H1 (cell line): Measurements from ENCODE around the gene CD14. TPM values are rescaled to one million over a fixed set of nuclear protein-coding genes. Genes with fewer than 3 reads are reported as not detected.

ENCODE experiments used
- CTCF ChIA-PET: fragments of 300-600 bp; sonication (Branson Sonifier 250); formaldehyde crosslinking; loops from one replicate; lab custom pipeline; 2021; ENCODE audit not compliant: partially characterized antibody; lab: Charles Lee
- POLR2A ChIA-PET: fragments of 300-600 bp; sonication (Branson Sonifier 250); formaldehyde crosslinking; loops from one replicate; lab custom pipeline; 2021; ENCODE audit warnings: inconsistent platforms; ENCODE audit not compliant: partially characterized antibody; lab: Charles Lee
- DNase-seq, 2 experiments: peaks; one replicate each; pipeline versions ENCODE4 v3.0.0 to v3.0.0-alpha.2; 2010 to 2022; ENCODE audit warnings: low spot score in 2 of 2, low read depth in 1 of 2, mixed read lengths in 1 of 2
- FAIRE-seq: peaks from 2 replicates; lab custom pipeline; 2011; peaks lifted over from hg19 to GRCh38; lab: Jason Lieb, UNC
- H2AFZ ChIP-seq: 2 replicates; pipeline ENCODE4 v1.8.1; 2012; ENCODE audit warnings: low read length, inconsistent platforms
- H2AK5ac ChIP-seq: 2 replicates; pipeline ENCODE4 v1.6.1; 2013; ENCODE audit warnings: low read depth, low read length
- H2BK120ac ChIP-seq: replicated peaks from 2 replicates; pipeline ENCODE3; 2013; ENCODE audit warnings: low read depth, low read length, inconsistent platforms
- H2BK12ac ChIP-seq: 2 replicates; pipeline ENCODE4 v1.6.1; 2013; ENCODE audit warnings: low read depth, low read length
- H2BK15ac ChIP-seq: 2 replicates; pipeline ENCODE4 v1.6.1; 2013; ENCODE audit warnings: low read length
- H2BK20ac ChIP-seq: 2 replicates; pipeline ENCODE4 v1.6.1; 2013; ENCODE audit warnings: low read length
- H2BK5ac ChIP-seq: 2 replicates; pipeline ENCODE4 v1.6.1; 2013; ENCODE audit warnings: low read depth, low read length
- H3K14ac ChIP-seq: 2 replicates; pipeline ENCODE4 v1.6.1; 2013; ENCODE audit warnings: inconsistent platforms; ENCODE audit not compliant: insufficient read length
- H3K18ac ChIP-seq: 2 replicates; pipeline ENCODE4 v1.6.1; 2013; ENCODE audit warnings: low read length; ENCODE audit errors: extremely low read depth
- H3K23ac ChIP-seq: 2 replicates; pipeline ENCODE4 v1.6.1; 2013; ENCODE audit warnings: inconsistent platforms; ENCODE audit not compliant: insufficient read length
- H3K23me2 ChIP-seq: 2 replicates; pipeline ENCODE4 v1.6.1; 2013; ENCODE audit warnings: low read depth, low read length
- H3K27ac ChIP-seq: 2 replicates; pipeline ENCODE4 v1.6.1; 2011; ENCODE audit warnings: low read depth, low read length, inconsistent platforms
- H3K27me3 ChIP-seq, 4 experiments: replicated peaks in 1 of 4; 1 replicate in 1 of 4; 2 replicates in 3 of 4; pipeline versions ENCODE4 v1.6.1 to v1.8.1; 2011 to 2013; ENCODE audit warnings: low read length in 3 of 4, mild to moderate bottlenecking in 3 of 4, inconsistent platforms in 2 of 4, mixed read lengths in 2 of 4, moderate library complexity in 1 of 4; ENCODE audit not compliant: control insufficient read depth in 3 of 4, insufficient read depth in 3 of 4; ENCODE audit errors: extremely low read depth in 1 of 4
- H3K36me3 ChIP-seq, 4 experiments: 2 replicates each; pipeline versions ENCODE4 v1.6.1 to v1.8.1; 2011 to 2013; ENCODE audit warnings: mild to moderate bottlenecking in 4 of 4, low read length in 3 of 4, moderate library complexity in 2 of 4, control low read depth in 1 of 4, inconsistent platforms in 1 of 4; ENCODE audit not compliant: insufficient read depth in 4 of 4, control insufficient read depth in 2 of 4
- H3K4ac ChIP-seq: replicated peaks from 2 replicates; pipeline ENCODE3; 2013; ENCODE audit warnings: low read length, low read depth, mixed read lengths, inconsistent platforms; ENCODE audit not compliant: insufficient read length
- H3K4me1 ChIP-seq, 4 experiments: replicated peaks in 1 of 4; 1 replicate in 1 of 4; 2 replicates in 3 of 4; pipeline versions ENCODE4 v1.6.1 to v1.8.1; 2011 to 2013; ENCODE audit warnings: low read length in 3 of 4, inconsistent platforms in 2 of 4, mixed read lengths in 1 of 4; ENCODE audit not compliant: insufficient read depth in 4 of 4, control insufficient read depth in 3 of 4
- H3K4me2 ChIP-seq, 2 experiments: 2 replicates each; pipeline versions ENCODE4 v1.6.1 to v1.8.1; 2011 to 2013; ENCODE audit warnings: low read depth in 2 of 2, low read length in 2 of 2, control low read depth in 1 of 2, inconsistent platforms in 1 of 2, mild to moderate bottlenecking in 1 of 2; ENCODE audit not compliant: insufficient read depth in 1 of 2
- H3K4me3 ChIP-seq, 4 experiments: fragments of 200-600, 300-600 bp in 1 of 4; sonication (generic), shearing (Covaris generic), sonication (Bioruptor Twin) in 1 of 4; 2 replicates each; pipeline versions ENCODE4 v1.5.1 to v1.8.1; 2011 to 2016; ENCODE audit warnings: low read length in 4 of 4, low read depth in 3 of 4, control low read depth in 2 of 4, inconsistent platforms in 2 of 4, mild to moderate bottlenecking in 2 of 4, mixed read lengths in 1 of 4, moderate library complexity in 1 of 4; ENCODE audit not compliant: insufficient read depth in 2 of 4; ENCODE audit errors: extremely low read depth in 1 of 4
- H3K56ac ChIP-seq: replicated peaks from 2 replicates; pipeline ENCODE3; 2013; ENCODE audit warnings: low read depth, mild to moderate bottlenecking, mixed read lengths, low read length, inconsistent platforms; ENCODE audit not compliant: insufficient read length
- H3K79me1 ChIP-seq: 2 replicates; pipeline ENCODE4 v1.6.1; 2013; ENCODE audit warnings: low read depth, low read length, control low read depth
- H3K79me2 ChIP-seq, 2 experiments: 2 replicates each; pipeline versions ENCODE4 v1.6.1 to v1.8.1; 2012 to 2013; ENCODE audit warnings: low read length in 2 of 2, mild to moderate bottlenecking in 2 of 2, inconsistent platforms in 1 of 2; ENCODE audit not compliant: insufficient read depth in 2 of 2, control insufficient read depth in 1 of 2
- H3K9ac ChIP-seq, 4 experiments: replicated peaks in 1 of 4; 1 replicate in 1 of 4; 2 replicates in 3 of 4; pipeline versions ENCODE4 v1.6.1 to v1.8.1; 2011 to 2013; ENCODE audit warnings: low read depth in 3 of 4, low read length in 3 of 4, control low read depth in 2 of 4, mild to moderate bottlenecking in 2 of 4, moderate library complexity in 2 of 4, inconsistent platforms in 1 of 4; ENCODE audit errors: extremely low read depth in 1 of 4
- H3K9me3 ChIP-seq, 2 experiments: 2 replicates each; pipeline versions ENCODE4 v1.6.1 to v1.8.1; 2012 to 2013; ENCODE audit warnings: mild to moderate bottlenecking in 2 of 2, moderate library complexity in 2 of 2, control low read depth in 1 of 2, inconsistent platforms in 1 of 2, low read depth in 1 of 2, low read length in 1 of 2, mixed read lengths in 1 of 2; ENCODE audit not compliant: insufficient read depth in 2 of 2
- H4K20me1 ChIP-seq, 2 experiments: replicated peaks in 1 of 2; 2 replicates each; pipeline versions ENCODE3 to v1.8.1; 2011 to 2013; ENCODE audit warnings: inconsistent platforms in 2 of 2, low read length in 2 of 2, mild to moderate bottlenecking in 1 of 2; ENCODE audit not compliant: insufficient read depth in 2 of 2, control insufficient read depth in 1 of 2
- H4K5ac ChIP-seq: 2 replicates; pipeline ENCODE4 v1.6.1; 2013; ENCODE audit warnings: low read length, low read depth, mixed read lengths, inconsistent platforms; ENCODE audit not compliant: insufficient read length
- H4K8ac ChIP-seq: 2 replicates; pipeline ENCODE4 v1.8.0; 2013; ENCODE audit warnings: mild to moderate bottlenecking, moderate library complexity, low read length, inconsistent platforms; ENCODE audit not compliant: insufficient read depth; ENCODE audit errors: extremely low read depth
- H4K91ac ChIP-seq: replicated peaks from 2 replicates; pipeline ENCODE3; 2013; ENCODE audit warnings: low read length, mixed read lengths, inconsistent platforms; ENCODE audit not compliant: insufficient read length
- BCL11A ChIP-seq, 2 experiments: IDR thresholded peaks; one replicate each; pipeline ENCODE4 v1.6.1; 2011; ENCODE audit warnings: low read depth in 2 of 2, low read length in 2 of 2, mild to moderate bottlenecking in 2 of 2
- CBX8 ChIP-seq: fragments of 300-800, 300-1000 bp; sonication (generic); IDR thresholded peaks from 2 replicates; pipeline ENCODE4 v1.7.1; 2016; ENCODE audit warnings: low read depth, low read length, borderline replicate concordance
- CEBPB ChIP-seq: IDR thresholded peaks from 2 replicates; pipeline ENCODE4 v1.6.1; 2012; ENCODE audit warnings: low read depth, low read length
- CHD2 ChIP-seq: IDR thresholded peaks from 2 replicates; pipeline ENCODE4 v1.6.1; 2012; ENCODE audit warnings: low read length, improper control_type of control experiment
- CTBP2 ChIP-seq: IDR thresholded peaks from 2 replicates; pipeline ENCODE4 v1.7.0; 2011; ENCODE audit warnings: borderline replicate concordance, mild to moderate bottlenecking, moderate library complexity, mixed read lengths, low read length; ENCODE audit not compliant: insufficient read depth, insufficient read length
- KDM5A ChIP-seq: fragments of 200-600 bp; IDR thresholded peaks from 2 replicates; pipeline ENCODE4 v1.7.1; 2012; ENCODE audit warnings: mild to moderate bottlenecking, low read length, inconsistent platforms, mixed read lengths
- NANOG ChIP-seq: IDR thresholded peaks from 2 replicates; pipeline ENCODE4 v1.6.1; 2011; ENCODE audit warnings: low read length, low read depth, mild to moderate bottlenecking, inconsistent platforms; ENCODE audit not compliant: insufficient read depth, poor library complexity, severe bottlenecking
- PHF8 ChIP-seq: fragments of 200-600 bp; sonication (generic); conservative IDR thresholded peaks from 2 replicates; pipeline ENCODE4 v1.7.1; 2012; ENCODE audit warnings: low read depth, mild to moderate bottlenecking, inconsistent platforms, low read length, moderate library complexity
- SP1 ChIP-seq: IDR thresholded peaks from 2 replicates; pipeline ENCODE4 v1.6.1; 2011; ENCODE audit warnings: low read depth, low read length
- SP4 ChIP-seq: IDR thresholded peaks from 2 replicates; pipeline ENCODE4 v1.6.1; 2012; ENCODE audit warnings: low read length, inconsistent platforms
- SRF ChIP-seq: IDR thresholded peaks from 2 replicates; pipeline ENCODE4 v1.6.1; 2011; ENCODE audit warnings: mild to moderate bottlenecking, low read depth, low read length, moderate library complexity
- ZNF274 ChIP-seq: IDR thresholded peaks from 2 replicates; pipeline ENCODE4 v1.7.0; 2012; ENCODE audit warnings: low read length, borderline replicate concordance; ENCODE audit errors: extremely low read depth
- WGBS, 2 experiments: shearing (Covaris generic) in 1 of 2; methylation state at CpG; one replicate each; pipeline versions ENCODE4 v1.1.6 to v1.1.7; 2013 to 2015; ENCODE audit warnings: low lambda C conversion rate in 2 of 2, mixed read lengths in 2 of 2, inconsistent platforms in 1 of 2, low coverage in 1 of 2, missing lambda C conversion rate in 1 of 2; ENCODE audit not compliant: insufficient replicate concordance in 2 of 2, insufficient coverage in 1 of 2, insufficient read length in 1 of 2; ENCODE audit errors: extremely low coverage in 1 of 2, missing lambda C conversion rate in 1 of 2; 5-methylcytosine and 5-hydroxymethylcytosine counted together
- polyA plus RNA-seq, 7 experiments: library from polyadenylated mRNA; depleted of rRNA in 3 of 7; stranded (reverse) in 5 of 7; unstranded in 2 of 7; fragments of >200 nt in 5 of 7; fragments of 200-250 nt in 2 of 7; gene quantifications; 1 replicate in 5 of 7; 2 replicates in 1 of 7; 4 replicates in 1 of 7; pipeline versions ENCODE4 v1.2.1 to v1.2.3, GENCODE V29; 2011 to 2013; ENCODE audit warnings: missing spikeins in 2 of 7, mixed read lengths in 2 of 7
- total RNA-seq: library from RNA; stranded (reverse); fragmentation: NEBNext Ultra II Directional; extraction: Animal tissue kit (Norgen Biotek cat#: 25700); gene quantifications from 2 replicates; pipeline ENCODE4 v1.2.1, GENCODE V29; 2021
- TF ChIP-seq, protein P1 (sequence below), 3 experiments: IDR thresholded peaks; 1 replicate in 2 of 3; 2 replicates in 1 of 3; pipeline versions ENCODE4 v1.5.1 to v1.6.1; 2011; ENCODE audit warnings: low read length in 3 of 3, mild to moderate bottlenecking in 3 of 3, inconsistent platforms in 2 of 3, low read depth in 1 of 3, moderate library complexity in 1 of 3; ENCODE audit not compliant: insufficient read depth in 1 of 3; ENCODE audit errors: control extremely low read depth in 1 of 3

The CD14 gene
- total and polyA plus RNA-seq, 2 of the 8 experiments (the other 6 are each of a cell fraction or from before 2014, with no cell fraction given), result 0.15 TPM; not detected in 1

GRCh38 chr5:140607031-140607430, 25.9 kb downstream of the CD14 start:
- peaks cover 6 to 8% of the 10 kb centered on the region in 2 experiments; a peak in 2 of 4 replicates for H3K9me3 ChIP-seq
- H2BK5ac ChIP-seq, result no peak overlapping the region
- DNase-seq (no peak), FAIRE-seq (no peak)
- no peak overlapping the region for H3K4me2 ChIP-seq
- H2BK20ac ChIP-seq, result no peak overlapping the region
- H2AK5ac ChIP-seq, result no peak overlapping the region
- H3K4me3 ChIP-seq, result no peak overlapping the region
- no peak overlapping the region for H2BK120ac ChIP-seq
- no peak overlapping the region for H3K56ac ChIP-seq
- H3K9ac ChIP-seq, result no peak overlapping the region
- H4K8ac ChIP-seq, result no peak overlapping the region
- no peak overlapping the region for H4K91ac ChIP-seq
- H3K23ac ChIP-seq, result no peak overlapping the region
- WGBS, 2 experiments, result 89% methylated on average over 2 of the region's 2 CpGs; no CpG with 5 or more reads in 1 of the 2 experiments
- CTCF ChIA-PET, result no interaction called here
- no peaks in the 10 kb centered on the region for H3K36me3 ChIP-seq
- no peaks in the 10 kb centered on the region for H3K23me2 ChIP-seq
- H3K4me1 ChIP-seq, result no peaks in the 10 kb centered on the region
- no peak overlapping the region for H3K4ac ChIP-seq
- no peak overlapping the region for H2BK12ac ChIP-seq
- no peak overlapping the region for H3K27ac ChIP-seq
- H3K79me1 ChIP-seq, result no peaks in the 10 kb centered on the region
- no peak overlapping the region for H2BK15ac ChIP-seq
- H3K79me2 ChIP-seq, result no peaks in the 10 kb centered on the region
- H3K14ac ChIP-seq, result no peak overlapping the region
- POLR2A ChIA-PET, result no interaction called here
- no peaks in the 10 kb centered on the region for H4K20me1 ChIP-seq
- no peak overlapping the region for H3K18ac ChIP-seq
- H3K27me3 ChIP-seq, result no peaks in the 10 kb centered on the region
- H4K5ac ChIP-seq, result no peak overlapping the region
- no peak overlapping the region for H2AFZ ChIP-seq
- TF ChIP-seq SP1, result no peak
- TF ChIP-seq PHF8, result no peak
- TF ChIP-seq CTBP2, result no peak
- no peak for TF ChIP-seq SP4
- no peak for TF ChIP-seq SRF
- no peak for TF ChIP-seq CHD2
- no peak for TF ChIP-seq BCL11A (IDR thresholded peaks at IDR 0.05; ENCODE audit: low read depth in 2 of 2, low read length in 2 of 2)
- TF ChIP-seq NANOG, result no peak
- no peak for TF ChIP-seq ZNF274
- no peak for TF ChIP-seq CBX8
- TF ChIP-seq, protein P1, sequence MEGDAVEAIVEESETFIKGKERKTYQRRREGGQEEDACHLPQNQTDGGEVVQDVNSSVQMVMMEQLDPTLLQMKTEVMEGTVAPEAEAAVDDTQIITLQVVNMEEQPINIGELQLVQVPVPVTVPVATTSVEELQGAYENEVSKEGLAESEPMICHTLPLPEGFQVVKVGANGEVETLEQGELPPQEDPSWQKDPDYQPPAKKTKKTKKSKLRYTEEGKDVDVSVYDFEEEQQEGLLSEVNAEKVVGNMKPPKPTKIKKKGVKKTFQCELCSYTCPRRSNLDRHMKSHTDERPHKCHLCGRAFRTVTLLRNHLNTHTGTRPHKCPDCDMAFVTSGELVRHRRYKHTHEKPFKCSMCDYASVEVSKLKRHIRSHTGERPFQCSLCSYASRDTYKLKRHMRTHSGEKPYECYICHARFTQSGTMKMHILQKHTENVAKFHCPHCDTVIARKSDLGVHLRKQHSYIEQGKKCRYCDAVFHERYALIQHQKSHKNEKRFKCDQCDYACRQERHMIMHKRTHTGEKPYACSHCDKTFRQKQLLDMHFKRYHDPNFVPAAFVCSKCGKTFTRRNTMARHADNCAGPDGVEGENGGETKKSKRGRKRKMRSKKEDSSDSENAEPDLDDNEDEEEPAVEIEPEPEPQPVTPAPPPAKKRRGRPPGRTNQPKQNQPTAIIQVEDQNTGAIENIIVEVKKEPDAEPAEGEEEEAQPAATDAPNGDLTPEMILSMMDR (IDR thresholded peaks at IDR 0.05; ENCODE audit: control extremely low read depth in 1 of 3, insufficient read depth in 1 of 3, low read depth in 1 of 3, low read length in 3 of 3), result no peak
- no peak for TF ChIP-seq CEBPB
- TF ChIP-seq KDM5A, result no peak
